Erythroblast (primary cell): ENCODE results near the gene CCL4L2.
"Not testable (repeated sequence)": the region's sequence is repeated elsewhere in the genome, so short reads cannot be mapped to it uniquely, and the experiment has no call there.

Source experiments
- DNase-seq, 2 experiments: peaks; one replicate each; lab custom pipeline; 2025; lab: John Stamatoyannopoulos, UW
- GATA1 ChIP-seq: IDR thresholded peaks from 2 replicates; pipeline ENCODE4 v1.6.1; 2011; ENCODE audit warnings: low read depth, mild to moderate bottlenecking, control low read depth, low read length, moderate library complexity
- POLR2A ChIP-seq: IDR thresholded peaks from 2 replicates; pipeline ENCODE4 v1.6.1; 2011; ENCODE audit warnings: mild to moderate bottlenecking, low read length

CCL4L2 gene

GRCh38 chr17:36209575-36209974, 1.3 kb upstream of the CCL4L2 start:
- no peak for DNase-seq
- no peak for TF ChIP-seq POLR2A
- TF ChIP-seq GATA1: no peak

GRCh38 chr17:36211484-36212271, 815 bp downstream of the CCL4L2 start:
- DNase-seq: not testable (repeated sequence)

GRCh38 chr17:36212272-36212605, 1.4 kb downstream of the CCL4L2 start:
- TF ChIP-seq GATA1 (no peak), POLR2A (no peak)
- no peak for DNase-seq

- no peak for DNase-seq
- TF ChIP-seq GATA1: no peak
- TF ChIP-seq POLR2A: no peak
Measured at GRCh38 chr17:36212966-36213365, 2.1 kb downstream of the CCL4L2 start.

GRCh38 chr17:36213695-36214094, 2.8 kb downstream of the CCL4L2 start:
- TF ChIP-seq GATA1: no peak
- no peak for TF ChIP-seq POLR2A
- no peak for DNase-seq

- TF ChIP-seq POLR2A (no peak), GATA1 (no peak)
- DNase-seq: no peak
Measured at GRCh38 chr17:36214918-36215317, 4.1 kb downstream of the CCL4L2 start.

- DNase-seq: not testable (repeated sequence)
Measured at GRCh38 chr17:36215406-36216308, 4.8 kb downstream of the CCL4L2 start.

- DNase-seq: not testable (repeated sequence)
Measured at GRCh38 chr17:36219556-36219955, 8.7 kb downstream of the CCL4L2 start.

GRCh38 chr17:36220737-36221580, 10.1 kb downstream of the CCL4L2 start:
- DNase-seq: not testable (repeated sequence)

GRCh38 chr17:36221581-36222100, 10.8 kb downstream of the CCL4L2 start:
- DNase-seq: not testable (repeated sequence)

- not testable (repeated sequence) for DNase-seq
Measured at GRCh38 chr17:36222967-36223366, 12.1 kb downstream of the CCL4L2 start.

- DNase-seq: not testable (repeated sequence)
Measured at GRCh38 chr17:36229644-36230043, 18.8 kb downstream of the CCL4L2 start.

GRCh38 chr17:36242046-36242445, 31.2 kb downstream of the CCL4L2 start:
- DNase-seq: not testable (repeated sequence)
